HL-60 (cell line): Measurements from ENCODE around the gene HS3ST4.

Experiments
- CTCF ChIP-seq: IDR thresholded peaks from one replicate; pipeline ENCODE4 v1.5.1; 2011; ENCODE audit warnings: low read length, control low read depth, inconsistent platforms; ENCODE audit not compliant: insufficient read depth
- REST ChIP-seq: IDR thresholded peaks from 2 replicates; pipeline ENCODE4 v1.6.1; 2012; ENCODE audit warnings: low read depth; ENCODE audit not compliant: insufficient replicate concordance
- SPI1 ChIP-seq: IDR thresholded peaks from 2 replicates; pipeline ENCODE4 v1.6.1; 2012; ENCODE audit warnings: low read depth, mild to moderate bottlenecking, borderline replicate concordance

GRCh38 chr16:25751230-25751835 is 59.6 kb downstream of the HS3ST4 start:
- no peak for TF ChIP-seq CTCF
- no peak for TF ChIP-seq SPI1
- TF ChIP-seq REST, result no peak
